GM18951 (cell line): Measurements from ENCODE around the gene IFITM5.

Experiments used
- POLR2A ChIP-seq: IDR thresholded peaks from 4 replicates; pipeline ENCODE4 v1.6.1; 2011; ENCODE audit warnings: mild to moderate bottlenecking; ENCODE audit not compliant: insufficient read length, insufficient read depth; ENCODE audit errors: extremely low read depth
- in situ Hi-C: fragments of 300-500 bp; cut with MboI; formaldehyde crosslinking; loops from one replicate; pipeline ENCODE4 v1.12.0; 2022; ENCODE audit warnings: low sequenced_read_pairs, mixed read lengths, inconsistent platforms; ENCODE audit not compliant: unreplicated experiment

The IFITM5 gene

GRCh38 chr11:298406-299065 lies 790 bp downstream of the IFITM5 start:
- in situ Hi-C loops = no loop called here
- no peak for TF ChIP-seq POLR2A

DNA sequence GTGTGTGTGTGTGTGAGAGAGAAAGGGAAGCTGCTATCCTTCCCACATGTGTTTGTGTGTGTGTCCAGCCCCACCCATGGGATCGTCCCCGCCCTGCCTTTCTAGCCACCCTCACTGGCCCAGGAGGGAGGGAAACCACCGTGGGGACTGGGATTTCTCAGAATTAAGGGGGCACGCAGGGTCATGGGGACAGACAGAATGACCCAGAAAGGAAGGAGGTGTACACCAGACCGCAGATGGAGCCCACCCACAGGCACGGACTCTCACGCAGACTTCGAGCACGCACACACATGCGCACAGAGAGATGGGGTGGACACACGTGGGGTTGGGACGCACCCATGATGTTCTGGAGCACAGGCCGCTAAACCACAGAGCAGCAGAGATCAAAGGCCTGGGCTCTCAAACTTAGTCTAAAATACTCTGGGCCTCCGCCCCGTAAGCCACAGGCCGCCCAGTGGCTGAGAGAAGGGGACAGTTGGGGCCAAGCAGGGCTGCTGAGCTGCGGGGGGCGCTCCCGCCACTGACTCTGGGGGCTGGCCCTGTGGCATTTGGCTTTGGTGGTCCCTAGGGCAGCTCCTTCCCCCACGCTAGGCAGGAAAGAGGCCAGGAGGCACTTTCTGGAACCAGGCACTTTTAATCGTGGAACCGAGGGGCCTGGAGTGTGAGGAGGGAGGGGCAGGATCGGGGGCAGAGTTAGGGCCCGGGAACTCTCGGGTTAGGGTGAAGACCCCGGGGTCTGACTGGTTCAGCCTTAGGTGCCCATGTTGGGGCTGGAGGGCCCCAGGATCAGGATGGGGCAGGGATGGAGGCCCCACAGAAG lies 1.5 kb downstream of the IFITM5 start:
- in situ Hi-C loops = no loop called here
- TF ChIP-seq POLR2A = no peak

GRCh38 chr11:297051-297585 lies 2.2 kb downstream of the IFITM5 start:
- in situ Hi-C loops = no loop called here
- TF ChIP-seq POLR2A = no peak

DNA sequence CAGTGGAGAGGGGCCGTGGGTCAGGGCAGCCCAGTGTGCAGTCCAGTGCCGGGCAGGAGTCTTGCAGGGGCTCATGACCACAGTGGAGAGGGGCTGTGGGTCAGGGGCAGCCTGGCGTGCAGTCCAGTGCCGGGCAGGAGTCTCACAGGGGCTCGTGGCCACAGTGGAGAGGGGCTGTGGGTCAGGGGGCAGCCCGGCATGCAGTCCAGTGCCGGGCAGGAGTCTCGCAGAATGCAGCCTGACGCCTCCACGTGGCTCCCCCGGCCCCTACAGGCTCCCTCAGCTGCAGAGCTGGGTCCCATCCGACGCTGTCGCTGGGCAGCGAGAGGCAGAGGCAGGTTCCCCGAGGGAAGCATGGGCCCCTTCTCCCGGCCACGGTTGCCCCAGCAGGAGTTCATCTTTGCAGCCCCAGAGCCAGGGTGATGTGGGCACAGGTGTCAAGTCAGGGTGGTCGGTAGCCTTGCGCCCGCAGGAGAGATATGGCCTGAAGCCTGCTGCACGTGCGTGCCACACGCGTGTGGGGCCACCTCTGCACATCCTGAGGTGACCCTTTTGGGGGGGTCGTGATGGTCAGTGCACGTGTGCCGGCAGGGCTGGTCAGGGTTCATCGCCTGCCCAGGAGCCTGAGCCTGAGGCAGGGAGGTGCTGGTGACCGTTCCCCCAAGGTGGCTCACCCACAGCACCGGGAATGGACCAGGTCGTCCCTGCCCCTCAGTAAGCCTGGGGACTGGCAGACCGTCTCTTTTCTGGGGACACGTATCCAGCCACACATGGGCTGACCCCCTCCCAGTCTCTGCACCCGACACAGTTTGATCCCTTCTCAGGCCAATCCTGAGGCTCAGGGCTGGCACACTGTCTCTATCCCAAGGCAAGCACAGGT lies 2.9 kb downstream of the IFITM5 start:
- in situ Hi-C loops = no loop called here
- TF ChIP-seq POLR2A = no peak

DNA sequence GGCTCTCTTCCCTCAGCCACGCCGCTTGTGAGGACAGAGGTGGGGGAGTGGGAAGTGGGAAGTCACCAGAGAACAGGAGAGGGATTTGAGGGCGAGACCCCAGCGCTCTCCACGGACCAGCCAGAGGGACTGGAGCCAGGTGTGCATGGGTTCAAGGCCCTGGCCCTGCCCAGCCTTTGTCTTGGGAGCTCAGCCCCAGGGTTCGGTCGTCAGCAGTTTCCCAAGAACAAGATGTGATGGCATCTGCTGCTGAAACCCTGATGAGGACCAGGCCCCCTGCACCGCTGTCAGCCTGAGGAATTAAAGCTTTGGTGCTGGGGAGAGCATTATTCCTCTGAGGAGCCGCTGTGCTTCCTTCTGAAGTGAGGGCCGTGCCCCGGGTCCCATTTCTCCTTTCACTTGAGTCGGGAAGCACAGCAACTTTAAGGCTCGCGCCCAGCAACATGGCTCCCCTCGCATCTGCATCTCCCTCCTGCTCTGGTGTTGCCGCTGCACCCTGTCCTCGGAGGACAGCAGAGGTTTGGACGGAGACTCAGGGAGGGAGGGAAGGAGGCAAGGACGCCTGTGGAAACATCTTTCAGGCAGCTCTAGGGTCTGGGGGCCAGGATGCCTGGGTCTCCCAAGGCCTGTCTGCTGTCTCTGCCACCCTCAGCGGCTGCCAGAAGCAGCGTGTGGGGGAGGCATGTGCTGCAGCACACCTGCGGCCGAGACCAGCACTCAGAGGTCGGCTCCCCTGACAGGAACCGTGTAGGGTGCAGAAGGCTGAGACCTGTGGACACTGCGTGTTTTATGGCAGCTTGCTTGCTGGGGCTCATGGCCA lies 3.8 kb downstream of the IFITM5 start:
- in situ Hi-C loops = no loop called here
- no peak for TF ChIP-seq POLR2A

GRCh38 chr11:294780-295179 lies 4.5 kb downstream of the IFITM5 start:
- in situ Hi-C loops = no loop called here
- TF ChIP-seq POLR2A = no peak

- in situ Hi-C loops = no loop called here
- no peak for TF ChIP-seq POLR2A
Measured at GRCh38 chr11:293852-294661, 5.3 kb downstream of the IFITM5 start.

DNA sequence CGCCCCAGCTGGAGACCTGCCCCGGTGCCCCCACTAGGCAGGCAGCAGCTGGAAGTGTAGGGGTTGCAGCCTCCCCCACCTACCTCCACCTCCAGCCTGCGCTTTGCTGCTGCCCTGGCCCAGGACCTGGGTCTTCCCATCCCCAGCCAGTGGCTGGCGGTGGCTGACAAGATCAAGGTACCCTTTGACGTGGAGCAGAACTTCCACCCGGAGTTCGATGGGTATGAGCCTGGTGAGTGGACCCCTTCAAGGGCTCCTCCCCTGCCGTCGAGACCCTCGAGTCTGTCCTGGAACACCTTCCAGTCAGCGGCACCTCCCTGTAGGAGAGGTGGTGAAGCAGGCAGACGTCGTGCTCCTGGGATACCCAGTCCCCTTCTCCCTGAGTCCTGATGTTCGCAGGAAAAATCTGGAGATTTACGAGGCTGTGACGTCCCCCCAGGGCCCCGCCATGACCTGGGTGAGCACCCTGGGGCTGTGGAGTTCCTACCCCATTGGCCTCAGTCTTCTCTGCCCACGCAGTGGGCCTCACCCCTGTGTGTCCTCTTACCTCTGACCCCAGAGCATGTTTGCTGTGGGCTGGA lies 6.0 kb downstream of the IFITM5 start:
- no peak for TF ChIP-seq POLR2A
- in situ Hi-C loops = no loop called here

DNA sequence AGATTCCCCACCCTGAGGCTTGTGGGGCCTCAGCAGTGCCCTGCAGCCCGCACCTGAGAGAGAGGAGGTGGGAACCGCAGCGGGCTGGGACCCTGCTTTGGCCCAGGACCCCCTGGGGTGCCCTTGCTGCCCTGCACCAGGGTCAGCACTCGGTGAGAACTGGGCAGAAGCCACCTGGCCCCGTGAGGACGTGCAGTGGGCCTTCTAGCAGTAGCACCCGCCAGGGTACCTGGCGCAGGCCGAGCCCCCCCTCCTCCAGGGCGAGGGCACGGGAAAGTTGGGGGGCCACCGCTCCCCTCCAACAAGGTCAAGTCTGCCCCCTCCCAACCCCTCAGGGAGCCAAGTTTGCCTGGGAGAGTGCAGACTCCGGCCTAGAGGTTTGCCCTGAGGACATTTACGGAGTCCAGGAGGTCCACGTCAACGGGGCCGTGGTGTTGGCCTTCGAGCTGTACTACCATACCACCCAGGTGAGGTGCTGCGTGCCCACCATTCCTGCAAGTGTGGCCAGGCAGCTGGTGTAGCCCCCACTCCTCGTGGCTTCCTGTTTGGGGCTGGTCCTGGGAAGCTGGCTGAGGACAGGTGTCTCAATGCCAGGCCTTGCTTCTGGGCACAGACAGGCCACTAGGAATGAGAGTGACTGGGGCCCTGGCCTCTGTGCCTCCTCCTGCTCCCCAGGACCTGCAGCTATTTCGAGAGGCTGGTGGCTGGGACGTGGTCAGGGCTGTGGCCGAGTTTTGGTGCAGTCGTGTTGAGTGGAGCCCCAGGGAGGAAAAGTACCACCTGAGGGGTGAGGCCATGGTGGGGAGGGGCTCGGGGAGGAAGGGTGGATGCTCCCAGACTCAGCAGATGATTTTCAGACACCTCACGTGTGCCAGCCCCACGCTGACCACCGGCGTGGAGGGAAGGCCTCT lies 6.9 kb downstream of the IFITM5 start:
- TF ChIP-seq POLR2A = no peak
- in situ Hi-C loops = no loop called here
